ENCODE data around the gene PMPCA.

DNA sequence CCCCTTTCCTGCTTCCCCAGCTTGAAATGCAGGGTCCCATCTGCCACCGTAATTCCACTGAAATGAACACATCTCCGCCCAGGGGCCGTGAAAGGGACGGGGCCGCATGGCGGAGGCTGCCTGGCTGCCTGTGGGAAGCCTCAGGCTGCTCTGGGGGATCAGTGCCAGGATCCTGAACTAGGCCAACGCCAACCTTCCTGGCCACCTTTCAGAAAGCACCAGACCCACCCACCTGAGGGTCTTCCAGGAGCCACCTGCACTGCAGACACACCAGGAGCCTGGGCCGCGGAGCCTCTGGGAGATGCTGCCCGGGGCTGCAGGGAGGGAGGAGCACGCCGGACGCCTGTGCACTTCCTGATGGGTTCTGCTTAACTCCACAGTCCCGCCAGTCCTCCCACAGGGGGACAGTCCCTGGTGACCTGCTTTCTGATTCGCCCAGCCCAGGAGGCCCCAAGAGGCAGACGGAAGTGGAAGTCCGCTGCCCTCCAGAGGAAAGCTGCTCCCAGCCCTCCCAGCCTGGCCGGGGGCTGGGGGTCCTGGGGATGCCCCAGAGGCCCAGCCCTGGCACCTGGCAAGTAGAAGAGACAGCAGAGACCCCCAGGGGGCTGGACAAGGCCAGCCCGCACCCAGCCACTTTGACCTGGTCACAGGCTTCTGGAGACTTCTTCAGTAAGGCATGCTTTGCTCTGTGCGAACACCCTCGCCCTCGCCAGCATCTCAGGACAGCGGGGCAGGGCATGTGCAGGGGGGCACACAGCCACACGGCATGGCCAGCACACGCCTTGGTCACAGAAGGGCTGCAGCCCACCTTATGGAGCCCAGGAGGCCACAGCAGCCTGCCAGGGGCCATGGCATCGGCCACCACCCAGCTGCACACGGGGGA is 36.9 kb upstream of the PMPCA start, which contains the start of gene CARD9:
- TF ChIP-seq EZH2phosphoT487 (IDR thresholded peaks at IDR 0.05; ENCODE audit: borderline replicate concordance): no peak
- TF ChIP-seq, protein P1, sequence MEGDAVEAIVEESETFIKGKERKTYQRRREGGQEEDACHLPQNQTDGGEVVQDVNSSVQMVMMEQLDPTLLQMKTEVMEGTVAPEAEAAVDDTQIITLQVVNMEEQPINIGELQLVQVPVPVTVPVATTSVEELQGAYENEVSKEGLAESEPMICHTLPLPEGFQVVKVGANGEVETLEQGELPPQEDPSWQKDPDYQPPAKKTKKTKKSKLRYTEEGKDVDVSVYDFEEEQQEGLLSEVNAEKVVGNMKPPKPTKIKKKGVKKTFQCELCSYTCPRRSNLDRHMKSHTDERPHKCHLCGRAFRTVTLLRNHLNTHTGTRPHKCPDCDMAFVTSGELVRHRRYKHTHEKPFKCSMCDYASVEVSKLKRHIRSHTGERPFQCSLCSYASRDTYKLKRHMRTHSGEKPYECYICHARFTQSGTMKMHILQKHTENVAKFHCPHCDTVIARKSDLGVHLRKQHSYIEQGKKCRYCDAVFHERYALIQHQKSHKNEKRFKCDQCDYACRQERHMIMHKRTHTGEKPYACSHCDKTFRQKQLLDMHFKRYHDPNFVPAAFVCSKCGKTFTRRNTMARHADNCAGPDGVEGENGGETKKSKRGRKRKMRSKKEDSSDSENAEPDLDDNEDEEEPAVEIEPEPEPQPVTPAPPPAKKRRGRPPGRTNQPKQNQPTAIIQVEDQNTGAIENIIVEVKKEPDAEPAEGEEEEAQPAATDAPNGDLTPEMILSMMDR (conservative IDR thresholded peaks at IDR 0.05; ENCODE audit: low read length): no peak

Measured in Loucy (cell line).